ENCODE results near the gene SMYD1.

DNA sequence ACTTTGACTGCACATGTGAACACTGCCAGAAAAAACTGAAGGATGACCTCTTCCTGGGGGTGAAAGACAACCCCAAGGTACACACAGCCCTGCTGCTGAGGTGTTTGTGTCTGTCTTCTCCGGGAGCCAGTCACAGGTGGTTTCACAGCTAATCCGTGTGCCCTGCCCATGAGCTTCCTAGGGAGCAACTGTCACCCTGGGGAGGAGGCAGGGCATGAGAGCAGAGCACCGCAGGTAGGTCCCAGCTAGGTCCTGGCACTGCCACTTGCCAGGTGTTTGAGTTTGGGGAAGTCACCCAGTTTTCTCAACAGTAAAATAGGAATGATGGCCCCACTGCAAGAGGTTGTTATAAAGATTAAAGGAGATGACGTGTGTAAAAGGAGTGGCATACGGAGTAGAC, 29.1 kb downstream of the SMYD1 start:
- TF ChIP-seq, protein P1, sequence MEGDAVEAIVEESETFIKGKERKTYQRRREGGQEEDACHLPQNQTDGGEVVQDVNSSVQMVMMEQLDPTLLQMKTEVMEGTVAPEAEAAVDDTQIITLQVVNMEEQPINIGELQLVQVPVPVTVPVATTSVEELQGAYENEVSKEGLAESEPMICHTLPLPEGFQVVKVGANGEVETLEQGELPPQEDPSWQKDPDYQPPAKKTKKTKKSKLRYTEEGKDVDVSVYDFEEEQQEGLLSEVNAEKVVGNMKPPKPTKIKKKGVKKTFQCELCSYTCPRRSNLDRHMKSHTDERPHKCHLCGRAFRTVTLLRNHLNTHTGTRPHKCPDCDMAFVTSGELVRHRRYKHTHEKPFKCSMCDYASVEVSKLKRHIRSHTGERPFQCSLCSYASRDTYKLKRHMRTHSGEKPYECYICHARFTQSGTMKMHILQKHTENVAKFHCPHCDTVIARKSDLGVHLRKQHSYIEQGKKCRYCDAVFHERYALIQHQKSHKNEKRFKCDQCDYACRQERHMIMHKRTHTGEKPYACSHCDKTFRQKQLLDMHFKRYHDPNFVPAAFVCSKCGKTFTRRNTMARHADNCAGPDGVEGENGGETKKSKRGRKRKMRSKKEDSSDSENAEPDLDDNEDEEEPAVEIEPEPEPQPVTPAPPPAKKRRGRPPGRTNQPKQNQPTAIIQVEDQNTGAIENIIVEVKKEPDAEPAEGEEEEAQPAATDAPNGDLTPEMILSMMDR (IDR thresholded peaks at IDR 0.05): no peak
- TF ChIP-seq POLR2AphosphoS5 (IDR thresholded peaks at IDR 0.05) (no peak), POLR2A (IDR thresholded peaks at IDR 0.05) (no peak)

All from stomach (tissue), 4 donors.